Small intestine (tissue), 16 donors: ENCODE measurements around the gene MFSD6L. TPM values are rescaled to one million over a fixed set of nuclear protein-coding genes. Genes with fewer than 3 reads are reported as not detected.

ENCODE experiments used
- DNase-seq, 2 donors: peaks; one replicate each; pipeline versions ENCODE4 v3.0.0 to v3.0.0-alpha.2; 2013
- FAIRE-seq: peaks from 2 replicates; lab custom pipeline; 2012; peaks lifted over from hg19 to GRCh38; lab: Jason Lieb, UNC
- H3K27ac ChIP-seq, 3 donors: one replicate each; pipeline ENCODE4 v1.5.1; 2013; ENCODE audit warnings: low read length in 2 of 3, mild to moderate bottlenecking in 2 of 3, control low read depth in 1 of 3, inconsistent platforms in 1 of 3, low read depth in 1 of 3, moderate library complexity in 1 of 3
- H3K27me3 ChIP-seq, 3 donors: one replicate each; pipeline ENCODE4 v1.6.1; 2013; ENCODE audit warnings: low read length in 3 of 3, inconsistent platforms in 1 of 3; ENCODE audit not compliant: control insufficient read depth in 3 of 3, insufficient read depth in 3 of 3
- H3K36me3 ChIP-seq, 3 donors: one replicate each; pipeline ENCODE4 v1.6.1; 2013; ENCODE audit warnings: low read length in 3 of 3, inconsistent platforms in 1 of 3, low read depth in 1 of 3, mild to moderate bottlenecking in 1 of 3, moderate library complexity in 1 of 3; ENCODE audit not compliant: control insufficient read depth in 3 of 3, insufficient read depth in 2 of 3
- H3K4me1 ChIP-seq, 3 donors: one replicate each; pipeline ENCODE4 v1.6.1; 2013; ENCODE audit warnings: low read length in 2 of 3, inconsistent platforms in 1 of 3, low read depth in 1 of 3, mild to moderate bottlenecking in 1 of 3, moderate library complexity in 1 of 3; ENCODE audit not compliant: control insufficient read depth in 3 of 3, insufficient read depth in 2 of 3
- H3K4me3 ChIP-seq, 3 donors: one replicate each; pipeline ENCODE4 v1.5.1; 2013; ENCODE audit warnings: low read length in 3 of 3, control low read depth in 1 of 3, inconsistent platforms in 1 of 3, low read depth in 1 of 3, mild to moderate bottlenecking in 1 of 3, moderate library complexity in 1 of 3
- H3K9me3 ChIP-seq, 2 donors: one replicate each; pipeline ENCODE4 v1.6.1; 2013; ENCODE audit warnings: low read depth in 1 of 2, low read length in 1 of 2; ENCODE audit not compliant: control insufficient read depth in 2 of 2, insufficient read depth in 1 of 2
- WGBS, 3 donors: extraction: QIAGEN DNeasy Blood & Tissue Kit; methylation state at CpG; one replicate each; pipeline ENCODE4 v1.1.7; 2013; 5-methylcytosine and 5-hydroxymethylcytosine counted together
- long read RNA-seq, 10 donors: transcript quantifications; one replicate each; lab custom pipeline, GENCODE V29; 2026
- polyA plus RNA-seq, 4 donors: library from polyadenylated mRNA; stranded (reverse) in 3 of 4; unstranded in 1 of 4; fragments of 200-250 nt in 3 of 4; fragments of 120-200 nt in 1 of 4; gene quantifications; one replicate each; pipeline versions ENCODE4 v1.2.1 to v1.2.3, GENCODE V29; 2013
- donor health status: healthy with polysubstance abuse.
- donor health status: control.
- donor health status: control.
- donor health status: Bipolar disorder and iron deficiency.
- donor health status: healthy.

MFSD6L gene, protein sequence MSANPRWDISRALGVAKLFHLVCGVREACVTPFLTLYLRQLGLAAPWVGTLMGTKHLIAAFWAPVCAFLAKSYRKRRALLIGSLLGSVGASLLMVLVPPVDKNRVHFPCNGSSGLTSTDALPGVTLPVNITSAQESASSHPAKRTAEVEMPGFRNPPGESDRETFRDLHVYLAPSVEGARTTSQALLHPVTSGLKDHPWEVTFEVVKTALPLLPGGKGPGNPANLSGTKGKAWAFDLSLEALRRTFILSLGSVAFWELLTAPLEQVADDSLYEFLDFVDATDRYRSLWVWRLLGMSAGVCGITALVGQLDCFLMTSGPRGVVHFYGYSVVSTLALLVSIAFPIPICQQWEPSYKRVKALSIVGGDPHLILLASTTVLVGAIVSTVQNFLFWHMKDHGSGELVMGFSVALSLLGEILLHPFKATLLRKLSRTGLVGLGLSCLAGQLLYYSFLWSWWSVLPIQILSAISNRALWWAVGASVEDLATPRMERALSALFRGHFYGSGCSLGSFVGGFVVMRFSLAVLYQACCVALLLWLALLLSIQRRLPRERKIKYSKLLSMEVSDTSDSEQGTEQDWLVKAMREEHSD
- 10 to 100 TPM in 1 of 4 donors, 1 to 10 TPM in 1, under 1 TPM in 1, not detected in 1; 0.81 to 10.8 (median 5.8) TPM for polyA plus RNA-seq
- long read RNA-seq, donor 1 = 0 reads
- long read RNA-seq, donor 2, transcript MFSD6L-201 (1 exons, 2,188 nt) = major isoform, 11 of 11 reads
- long read RNA-seq, donor 2, partial matches to known transcripts = 0 of 11 reads
- long read RNA-seq, donor 2, other reads (novel, unspliced or antisense) = 0 of 11 reads
- long read RNA-seq, donor 3, transcript MFSD6L-201 (1 exons, 2,188 nt) = major isoform, 12 of 12 reads
- long read RNA-seq, donor 3, partial matches to known transcripts = 0 of 12 reads
- long read RNA-seq, donor 3, other reads (novel, unspliced or antisense) = 0 of 12 reads
- long read RNA-seq, donor 4, partial matches to known transcripts = 0 of 1 reads
- long read RNA-seq, donor 4, other reads (novel, unspliced or antisense) = 0 of 1 reads
- long read RNA-seq, donor 5, transcript MFSD6L-201 (1 exons, 2,188 nt) = major isoform, 7 of 7 reads
- long read RNA-seq, donor 5, partial matches to known transcripts = 0 of 7 reads
- long read RNA-seq, donor 5, other reads (novel, unspliced or antisense) = 0 of 7 reads
- long read RNA-seq, donor 6, transcript MFSD6L-201 (1 exons, 2,188 nt) = major isoform, 7 of 7 reads
- long read RNA-seq, donor 6, partial matches to known transcripts = 0 of 7 reads
- long read RNA-seq, donor 6, other reads (novel, unspliced or antisense) = 0 of 7 reads
- long read RNA-seq, donor 7 = 0 reads
- long read RNA-seq, donor 8 = 0 reads
- long read RNA-seq, donor 9, partial matches to known transcripts = 0 of 1 reads
- long read RNA-seq, donor 9, other reads (novel, unspliced or antisense) = 0 of 1 reads
- long read RNA-seq, donor 10, transcript MFSD6L-201 (1 exons, 2,188 nt) = major isoform, 25 of 25 reads
- long read RNA-seq, donor 10, partial matches to known transcripts = 0 of 25 reads
- long read RNA-seq, donor 10, other reads (novel, unspliced or antisense) = 0 of 25 reads

GRCh38 chr17:8798846-8799569 lies at the start of gene MFSD6L:
TSS of gene MFSD6L (minus strand) at chr17:8799365. CDS start at chr17:8799120, 245 bp downstream.
- WGBS, 3 donors = 11 to 34% (median 24%) methylated on average over 33 to 62 of the region's 62 CpGs
- Histone ChIP-seq H3K4me1 (peaks cover 0 to 15% (median 0%) of the 10 kb centered on the region in 3 donors), H3K4me3 (peak within 1 kb of the TSS; percentile 38 to 57 (median 50)), H3K36me3 (peaks cover 0 to 4% (median 0%) of the 10 kb centered on the region in 3 donors), H3K27me3 (no peaks in the 10 kb centered on the region), H3K27ac (peak within 1 kb of the TSS in 2 of 3 donors; percentile 16 to 58), H3K9me3 (no peaks in the 10 kb centered on the region)
- FAIRE-seq (no peak), DNase-seq (peak; percentile 80 to 92)

GRCh38 chr17:8847891-8848290 lies 48.7 kb upstream of the MFSD6L start:
- no peaks in the 10 kb centered on the region for H3K9me3 ChIP-seq
- no peaks in the 10 kb centered on the region for H3K27me3 ChIP-seq
- no peak overlapping the region for H3K4me3 ChIP-seq
- 84 to 96% (median 90%) methylated on average over 2 of the region's 2 CpGs for WGBS, 3 donors
- no peak for DNase-seq
- no peaks in the 10 kb centered on the region for H3K36me3 ChIP-seq
- H3K27ac ChIP-seq = no peak overlapping the region
- H3K4me1 ChIP-seq = no peaks in the 10 kb centered on the region
- no peak for FAIRE-seq

DNA sequence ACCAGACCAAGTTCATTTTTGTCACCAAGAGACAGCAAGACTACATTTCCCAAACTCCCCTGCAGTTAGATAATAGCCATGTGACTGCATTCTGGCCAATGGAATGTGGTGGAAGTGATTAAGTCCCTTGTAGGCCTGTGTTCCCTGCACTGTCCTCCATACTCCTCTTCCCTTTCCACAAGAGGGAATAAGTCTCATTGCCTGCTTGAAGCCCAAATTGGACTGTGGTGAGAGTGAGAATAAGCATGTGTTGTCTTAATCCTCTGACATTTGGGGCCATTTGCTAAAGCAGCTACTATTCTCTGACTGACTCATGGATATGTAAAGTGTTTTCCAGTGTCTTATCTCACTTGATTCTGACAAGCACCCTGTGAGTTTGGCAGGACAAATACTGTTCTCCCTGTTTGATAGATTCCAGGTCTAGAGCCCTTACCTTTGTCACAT lies 47.6 kb upstream of the MFSD6L start:
- no peaks in the 10 kb centered on the region for H3K4me1 ChIP-seq
- H3K27me3 ChIP-seq = no peaks in the 10 kb centered on the region
- no peaks in the 10 kb centered on the region for H3K9me3 ChIP-seq
- no peaks in the 10 kb centered on the region for H3K36me3 ChIP-seq
- peak; percentile 16 to 19 for DNase-seq
- H3K4me3 ChIP-seq = no peak overlapping the region
- no peak for FAIRE-seq
- H3K27ac ChIP-seq = no peak overlapping the region

DNA sequence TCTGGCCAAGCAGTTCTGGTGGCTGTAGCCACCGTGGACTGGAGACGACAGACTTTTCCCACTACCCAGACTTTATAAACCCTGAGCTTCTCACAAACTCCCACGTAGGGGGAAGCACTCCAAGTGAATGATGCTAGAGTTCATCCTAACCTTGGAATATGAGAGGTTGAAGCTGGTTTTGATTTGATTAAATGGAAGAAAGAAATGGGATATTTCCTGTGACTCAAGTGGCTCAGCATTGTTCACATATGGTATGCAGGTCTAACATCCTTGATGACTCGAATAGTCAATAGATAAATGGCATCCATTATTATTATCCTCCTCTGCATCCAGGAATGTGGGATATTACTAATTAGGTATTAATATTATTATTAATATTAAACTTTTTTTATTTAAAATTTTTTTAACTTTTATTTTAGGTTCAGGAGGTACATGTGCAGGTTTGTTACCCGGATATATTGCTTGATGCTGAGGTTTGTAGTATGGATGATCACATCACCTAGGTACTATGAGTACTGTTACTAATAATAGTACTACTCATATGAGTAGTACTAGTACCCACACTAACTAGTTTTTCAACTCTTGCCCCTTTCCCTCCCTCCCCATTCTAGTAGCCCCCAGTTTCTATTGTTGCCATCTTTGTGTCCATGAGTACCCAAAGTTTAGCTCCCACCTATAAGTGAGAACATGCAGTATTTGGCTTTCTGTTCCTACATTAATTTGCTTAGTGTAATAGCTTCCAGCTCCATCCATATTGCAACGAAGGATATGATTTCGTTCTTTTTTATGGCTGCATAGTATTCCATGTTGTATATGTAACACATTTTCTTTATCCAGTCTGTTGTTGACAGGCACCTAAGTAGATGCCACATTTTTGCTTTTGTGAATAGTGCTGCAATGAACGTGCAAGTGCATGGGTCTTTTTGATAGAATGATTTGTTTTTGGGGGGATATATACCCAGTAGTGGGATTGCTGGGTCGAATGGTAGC lies 45.4 kb upstream of the MFSD6L start:
- DNase-seq (no peak), FAIRE-seq (no peak)
- Histone ChIP-seq H3K27me3 (no peaks in the 10 kb centered on the region), H3K27ac (no peak overlapping the region), H3K36me3 (no peaks in the 10 kb centered on the region), H3K9me3 (no peaks in the 10 kb centered on the region), H3K4me1 (no peaks in the 10 kb centered on the region), H3K4me3 (no peak overlapping the region)
- 82 to 85% (median 82%) methylated on average over 9 of the region's 9 CpGs for WGBS, 3 donors

DNA sequence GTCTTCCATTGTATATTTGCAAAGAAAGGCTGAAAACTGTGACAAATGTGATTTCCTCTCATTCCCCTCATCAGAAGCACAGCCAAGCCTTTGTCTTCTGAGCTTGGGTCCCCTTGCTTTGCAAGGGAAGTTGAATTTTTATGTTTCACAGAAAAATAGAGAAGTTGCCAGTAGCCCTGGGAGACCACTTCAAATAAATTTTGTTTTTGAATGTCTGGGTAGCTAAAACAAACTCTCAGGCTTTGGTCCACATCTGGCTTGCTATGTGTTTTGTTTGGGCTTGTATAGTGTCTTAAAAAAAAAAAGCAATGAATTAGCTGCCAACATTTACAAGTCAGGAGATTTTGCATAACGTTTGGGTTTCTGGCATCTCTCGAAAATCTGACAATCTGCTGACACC lies 44.2 kb upstream of the MFSD6L start:
- DNase-seq = no peak
- WGBS, 3 donors = 45 to 70% (median 53%) methylated on average over 2 of the region's 2 CpGs
- no peak for FAIRE-seq
- Histone ChIP-seq H3K27me3 (no peaks in the 10 kb centered on the region), H3K4me1 (no peaks in the 10 kb centered on the region), H3K9me3 (no peaks in the 10 kb centered on the region), H3K4me3 (no peak overlapping the region), H3K27ac (no peak overlapping the region), H3K36me3 (no peaks in the 10 kb centered on the region)

GRCh38 chr17:8841844-8842243 lies 42.7 kb upstream of the MFSD6L start:
- H3K27ac ChIP-seq = no peak overlapping the region
- WGBS, 3 donors = 70 to 72% (median 72%) methylated on average over 4 of the region's 4 CpGs
- H3K27me3 ChIP-seq = no peaks in the 10 kb centered on the region
- no peaks in the 10 kb centered on the region for H3K36me3 ChIP-seq
- DNase-seq = no peak
- no peaks in the 10 kb centered on the region for H3K9me3 ChIP-seq
- no peaks in the 10 kb centered on the region for H3K4me1 ChIP-seq
- no peak for FAIRE-seq
- no peak overlapping the region for H3K4me3 ChIP-seq
